GM19351 (cell line): ENCODE results near the gene KCNH5.

Source experiments
- ATAC-seq: cut with Tn5 transposase; IDR thresholded peaks from one replicate; pipeline ENCODE4 v1.9.1; 2021; ENCODE audit warnings: mild to moderate bottlenecking, moderate library complexity; ENCODE audit not compliant: unreplicated experiment

Gene KCNH5, protein sequence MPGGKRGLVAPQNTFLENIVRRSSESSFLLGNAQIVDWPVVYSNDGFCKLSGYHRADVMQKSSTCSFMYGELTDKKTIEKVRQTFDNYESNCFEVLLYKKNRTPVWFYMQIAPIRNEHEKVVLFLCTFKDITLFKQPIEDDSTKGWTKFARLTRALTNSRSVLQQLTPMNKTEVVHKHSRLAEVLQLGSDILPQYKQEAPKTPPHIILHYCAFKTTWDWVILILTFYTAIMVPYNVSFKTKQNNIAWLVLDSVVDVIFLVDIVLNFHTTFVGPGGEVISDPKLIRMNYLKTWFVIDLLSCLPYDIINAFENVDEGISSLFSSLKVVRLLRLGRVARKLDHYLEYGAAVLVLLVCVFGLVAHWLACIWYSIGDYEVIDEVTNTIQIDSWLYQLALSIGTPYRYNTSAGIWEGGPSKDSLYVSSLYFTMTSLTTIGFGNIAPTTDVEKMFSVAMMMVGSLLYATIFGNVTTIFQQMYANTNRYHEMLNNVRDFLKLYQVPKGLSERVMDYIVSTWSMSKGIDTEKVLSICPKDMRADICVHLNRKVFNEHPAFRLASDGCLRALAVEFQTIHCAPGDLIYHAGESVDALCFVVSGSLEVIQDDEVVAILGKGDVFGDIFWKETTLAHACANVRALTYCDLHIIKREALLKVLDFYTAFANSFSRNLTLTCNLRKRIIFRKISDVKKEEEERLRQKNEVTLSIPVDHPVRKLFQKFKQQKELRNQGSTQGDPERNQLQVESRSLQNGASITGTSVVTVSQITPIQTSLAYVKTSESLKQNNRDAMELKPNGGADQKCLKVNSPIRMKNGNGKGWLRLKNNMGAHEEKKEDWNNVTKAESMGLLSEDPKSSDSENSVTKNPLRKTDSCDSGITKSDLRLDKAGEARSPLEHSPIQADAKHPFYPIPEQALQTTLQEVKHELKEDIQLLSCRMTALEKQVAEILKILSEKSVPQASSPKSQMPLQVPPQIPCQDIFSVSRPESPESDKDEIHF

DNA sequence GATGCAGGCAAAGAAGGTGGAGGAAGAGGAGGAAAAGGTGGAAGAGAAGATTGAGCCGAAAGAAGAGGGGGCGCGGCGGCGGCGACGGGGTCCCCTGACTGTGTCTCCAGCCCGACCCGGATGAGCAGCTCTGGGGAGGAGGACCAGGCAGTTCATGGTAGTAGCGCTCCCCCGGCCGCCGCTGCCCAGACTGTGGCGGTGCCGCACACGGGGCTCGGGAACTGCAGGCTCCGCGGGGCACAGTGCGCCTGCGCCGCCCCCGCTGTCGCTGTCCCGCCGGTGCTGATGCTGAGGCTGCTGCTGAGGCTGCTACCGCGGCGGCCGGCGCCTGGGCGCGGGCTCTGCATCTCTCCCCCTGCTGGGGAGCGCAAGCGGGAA, at the start of gene KCNH5:
TSS of gene KCNH5 (minus strand) at position 225 of the 378 bp plus-strand sequence. CDS start 272 bp downstream, outside the sequence.
- ATAC-seq, result peak; percentile 83

DNA sequence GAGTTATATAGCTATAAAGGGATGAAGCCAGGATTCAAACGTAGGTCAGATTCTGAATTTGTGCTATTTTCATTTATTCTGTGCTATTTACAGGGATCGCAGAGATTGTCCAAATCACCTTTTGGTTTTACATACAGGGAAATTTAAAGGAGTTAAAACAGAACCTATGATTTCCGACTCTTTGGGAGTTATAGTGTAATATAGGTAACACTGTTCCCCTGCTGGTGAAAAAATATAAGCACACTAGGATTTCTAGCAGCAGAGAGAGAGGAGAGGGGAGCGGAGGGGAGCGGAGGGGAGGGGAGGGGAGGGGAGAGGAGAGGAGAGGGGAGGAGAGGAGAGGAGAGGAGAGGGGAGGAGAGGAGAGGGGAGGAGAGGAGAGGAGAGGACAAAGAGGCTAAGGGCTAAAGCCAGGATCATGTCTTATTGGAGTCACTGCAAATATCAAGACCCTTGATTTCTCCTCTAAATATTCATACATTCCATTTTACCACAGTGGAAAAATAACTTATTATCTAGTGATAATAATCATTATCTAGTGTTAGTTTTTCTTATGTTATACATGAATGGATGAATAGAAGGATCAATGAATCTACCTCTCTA, 46.2 kb upstream of the KCNH5 start:
- no peak for ATAC-seq

DNA sequence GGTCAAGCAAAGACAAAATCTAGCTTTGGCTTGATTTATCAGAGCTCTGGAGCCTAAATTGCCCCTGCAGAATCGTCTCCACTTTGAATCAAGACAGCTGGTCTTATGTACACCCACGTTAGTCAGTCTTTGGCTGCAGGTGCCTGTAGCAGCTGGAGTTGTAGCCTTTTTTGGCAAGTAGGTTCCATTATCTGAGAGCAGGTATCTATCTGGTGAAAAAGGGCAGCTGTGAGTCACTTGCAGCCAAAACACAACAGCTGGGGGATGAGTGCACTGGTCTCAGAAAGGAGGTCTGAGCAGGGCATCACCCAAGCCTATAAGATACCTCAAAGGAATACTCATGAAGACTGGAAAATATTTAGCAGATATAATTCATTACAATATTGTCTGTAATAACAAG, 43.6 kb upstream of the KCNH5 start:
- ATAC-seq, result no peak

DNA sequence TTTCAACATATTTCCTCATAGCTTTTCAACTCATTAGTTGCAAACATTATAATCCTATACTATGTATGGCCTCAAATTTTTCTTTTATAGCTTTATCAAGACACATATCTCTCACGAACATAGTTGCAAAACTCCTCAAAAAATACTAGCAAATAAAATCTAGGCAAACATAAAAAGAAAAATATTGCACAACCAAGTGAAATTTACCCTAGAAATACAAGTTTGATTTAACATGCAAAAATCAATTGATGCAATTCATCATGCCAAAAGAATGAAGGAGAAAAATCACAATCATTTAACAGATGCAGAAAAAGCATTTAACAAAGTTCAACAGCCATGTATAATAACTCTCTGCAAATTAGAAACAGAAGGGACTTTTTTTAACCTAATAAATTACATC, 33.3 kb upstream of the KCNH5 start:
- no peak for ATAC-seq

DNA sequence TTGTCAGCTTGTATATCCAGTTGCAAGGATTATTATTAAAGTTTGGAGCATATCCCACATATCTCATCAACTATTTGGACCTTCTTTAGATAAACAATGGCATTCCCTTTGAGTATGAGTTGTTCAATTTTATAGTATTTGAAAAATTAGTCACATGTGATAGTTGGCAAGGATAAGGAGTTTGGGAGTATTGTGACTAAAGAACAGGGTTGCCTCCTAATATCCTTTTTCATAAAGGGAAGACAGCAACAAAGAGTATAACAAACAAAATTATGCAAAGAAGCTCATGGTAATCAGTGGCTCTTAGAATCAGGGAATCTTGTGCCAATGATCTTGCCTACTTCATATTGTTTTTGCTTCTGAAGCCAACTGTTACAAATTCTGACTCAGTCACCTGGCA, 31.2 kb upstream of the KCNH5 start:
- ATAC-seq, result no peak

DNA sequence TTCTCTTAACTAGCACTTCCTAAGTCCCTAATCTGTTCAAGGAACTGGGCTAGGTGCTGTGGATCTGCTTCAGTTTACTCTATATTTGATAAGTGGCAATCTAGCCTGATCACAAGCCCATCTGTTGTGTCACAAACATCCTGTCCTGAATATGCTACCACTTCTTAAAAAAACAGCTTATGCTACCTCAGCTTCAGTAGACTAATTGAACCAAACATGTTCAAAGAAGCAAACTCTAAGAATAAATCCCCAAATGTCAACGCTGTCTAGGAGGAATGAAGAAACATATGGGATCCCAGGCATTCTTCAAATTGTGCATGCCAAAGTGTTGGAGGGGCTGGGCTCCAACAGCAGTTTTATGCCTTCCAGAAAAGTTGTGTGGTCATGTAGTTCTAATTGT, 10.4 kb upstream of the KCNH5 start:
- no peak for ATAC-seq

DNA sequence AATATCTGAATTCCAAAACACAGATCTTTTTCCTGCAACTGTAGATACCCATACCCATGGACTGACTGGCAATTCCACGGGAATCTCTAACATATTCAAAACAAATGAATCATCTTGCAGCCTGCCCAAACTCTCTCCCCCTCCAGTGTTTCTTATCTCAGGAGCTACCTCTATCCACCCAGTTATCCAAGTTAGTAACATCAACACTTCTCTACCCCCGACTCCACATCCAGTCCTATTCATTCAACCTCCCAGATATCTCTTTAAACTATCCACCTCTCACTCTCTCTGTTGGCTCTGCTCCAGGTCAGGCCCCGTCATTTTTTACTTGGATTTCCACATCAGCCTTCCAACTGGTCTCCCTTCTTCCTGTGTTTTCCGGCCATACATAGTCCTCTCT, 6.7 kb upstream of the KCNH5 start:
- ATAC-seq, result no peak

DNA sequence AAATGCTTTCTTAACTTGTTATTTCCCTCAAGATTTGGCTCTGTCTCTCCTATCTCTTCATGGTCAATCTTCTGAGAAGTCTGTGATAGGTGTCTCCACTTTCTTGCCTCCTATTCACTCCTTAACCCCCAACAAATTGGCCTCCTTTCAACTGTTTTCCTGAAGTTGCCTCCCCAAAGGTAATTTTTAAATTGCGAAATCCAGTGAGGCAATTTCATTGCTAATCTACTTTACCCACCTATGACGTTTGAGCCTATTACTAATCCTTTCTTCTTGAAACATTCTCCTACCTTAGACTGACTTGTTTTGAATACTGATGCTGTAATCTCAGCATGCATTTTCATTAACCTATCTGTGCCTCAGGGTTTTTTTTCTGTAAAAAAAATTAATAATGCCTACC, 6.0 kb upstream of the KCNH5 start:
- no peak for ATAC-seq

DNA sequence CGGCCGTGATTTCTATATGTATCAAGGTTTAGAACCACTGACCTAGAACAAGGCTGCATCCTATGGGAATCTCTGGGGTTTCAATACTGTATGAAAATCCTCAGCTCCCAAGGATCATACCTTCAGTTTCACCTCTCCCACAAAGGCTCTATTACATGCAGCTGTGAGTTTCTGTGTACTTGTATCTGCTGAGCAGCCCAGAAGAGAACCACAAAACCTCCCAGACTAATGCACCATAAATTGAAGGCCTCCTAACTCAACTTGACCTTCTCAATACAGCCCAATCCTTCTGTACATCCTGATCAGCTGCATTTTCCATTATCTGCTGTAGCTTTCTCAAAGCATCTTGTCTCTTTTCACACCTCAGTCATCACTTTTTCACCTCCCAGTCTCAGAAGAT, 5.4 kb upstream of the KCNH5 start:
- ATAC-seq, result no peak

DNA sequence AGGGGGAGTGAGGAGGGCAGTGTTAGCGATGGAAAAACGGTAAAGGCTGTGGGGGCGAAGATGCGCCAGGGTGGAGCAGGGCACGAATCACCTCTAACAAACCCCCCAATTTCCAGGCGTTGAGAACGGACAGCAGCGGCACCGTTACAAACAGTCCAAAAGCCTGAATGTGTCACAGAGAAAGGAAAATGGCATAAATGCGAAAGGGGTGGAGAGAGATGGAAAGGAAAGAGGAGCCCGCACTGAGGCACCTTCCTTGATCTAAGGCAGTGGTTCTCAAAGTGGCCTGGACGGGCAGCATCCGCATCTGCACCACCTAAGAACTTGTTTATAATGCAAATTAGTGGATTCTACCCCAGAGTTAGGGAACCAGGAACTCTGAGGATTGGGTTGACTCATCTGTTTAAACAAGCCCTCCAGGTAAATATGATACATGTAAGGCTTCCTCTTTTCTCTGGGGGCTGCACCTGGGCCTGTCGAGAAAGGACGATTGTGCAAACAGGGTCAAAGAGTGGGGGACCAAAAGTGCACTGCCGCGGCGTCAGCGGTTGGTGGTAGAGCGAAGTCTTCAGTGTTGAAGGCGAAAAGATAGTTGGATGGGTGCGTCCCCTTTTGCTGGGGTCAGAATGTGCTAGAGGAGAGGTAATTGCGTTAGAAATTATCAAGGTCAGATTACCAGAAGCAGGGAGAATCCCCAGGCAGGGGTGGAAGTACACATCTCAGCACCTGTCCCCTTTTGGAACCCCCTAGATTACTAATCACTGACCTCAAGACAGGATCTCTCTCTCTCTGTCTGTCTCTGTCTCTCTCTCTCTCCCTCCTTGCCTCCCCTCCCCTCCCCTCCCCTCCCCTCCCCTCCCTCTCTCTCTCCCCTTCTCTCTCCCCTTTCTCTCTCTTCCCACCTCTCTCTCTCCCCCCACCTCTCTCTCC, 1.3 kb upstream of the KCNH5 start:
- no peak for ATAC-seq

DNA sequence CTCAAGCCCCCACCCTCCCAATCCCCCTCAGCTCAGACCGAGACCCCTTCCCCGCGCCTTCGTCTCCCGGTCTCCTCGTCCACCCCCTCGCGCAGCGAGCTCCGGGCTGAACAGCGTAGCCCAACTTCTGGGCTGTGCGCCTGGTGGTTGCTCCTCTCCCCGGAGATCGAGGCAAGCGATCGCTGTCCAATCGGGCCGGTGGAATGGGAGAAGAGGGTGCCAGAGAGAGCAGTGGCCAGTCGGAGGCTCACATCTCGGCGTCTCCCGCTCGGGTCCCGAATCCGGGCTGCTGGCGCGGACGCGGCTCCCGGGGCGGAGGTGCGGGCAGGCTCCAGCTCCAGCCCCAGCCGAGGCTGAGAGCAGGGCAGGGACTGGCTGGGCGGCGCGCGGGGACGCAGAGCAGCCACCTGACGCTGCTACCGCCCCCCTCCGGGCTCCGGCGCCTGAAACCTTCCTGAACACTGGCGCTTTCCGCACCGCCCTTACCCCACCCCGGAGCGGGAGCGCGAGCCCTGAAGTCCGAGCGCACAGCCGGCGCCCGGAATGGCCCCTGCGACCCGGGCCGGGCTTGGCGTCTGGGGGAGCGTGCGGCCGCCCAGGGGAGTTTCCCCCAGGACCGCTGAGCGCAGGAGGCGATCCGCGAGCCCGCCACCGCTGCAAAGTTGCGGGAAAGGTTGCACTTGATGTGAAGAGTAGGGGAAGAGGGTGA, 508 bp upstream of the KCNH5 start:
- ATAC-seq, result peak; percentile 37

DNA sequence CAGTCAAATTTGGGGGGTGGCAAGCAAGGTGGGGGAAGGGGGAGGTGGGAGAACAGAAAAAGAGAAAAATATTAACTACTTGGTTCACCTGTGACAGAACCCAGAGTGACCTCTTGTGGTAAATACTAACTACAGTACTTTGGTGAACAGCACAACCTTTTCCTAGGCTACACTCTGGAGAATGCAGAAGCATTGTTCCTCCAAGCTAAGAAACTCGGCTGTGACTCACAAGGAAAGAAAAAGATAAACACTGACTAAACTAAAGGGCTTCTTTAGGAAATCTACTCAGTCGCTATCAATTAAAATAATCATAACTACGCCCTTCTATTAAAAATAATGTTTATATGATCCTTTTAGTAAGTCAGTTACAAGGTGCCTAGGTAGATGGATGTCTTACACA, 5.4 kb downstream of the KCNH5 start:
- ATAC-seq, result no peak

DNA sequence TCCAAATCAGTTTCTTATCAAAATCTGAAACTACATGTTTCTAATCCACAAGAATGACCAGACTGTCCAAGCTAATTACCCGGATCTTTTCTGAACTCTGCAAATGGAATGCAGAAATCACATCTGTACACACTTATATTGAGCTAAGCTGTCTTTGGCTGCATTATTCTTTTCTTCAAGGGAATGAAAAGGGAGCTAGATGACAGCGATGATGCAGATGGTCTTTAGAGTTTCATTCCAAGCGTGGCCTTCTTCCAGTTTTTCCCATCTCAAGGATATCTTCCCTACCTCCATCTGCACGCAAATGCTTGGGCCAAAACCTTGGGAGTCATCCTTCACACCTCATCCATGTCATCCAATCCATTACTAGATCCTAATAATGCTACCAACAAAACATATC, 12.6 kb downstream of the KCNH5 start:
- ATAC-seq, result no peak

DNA sequence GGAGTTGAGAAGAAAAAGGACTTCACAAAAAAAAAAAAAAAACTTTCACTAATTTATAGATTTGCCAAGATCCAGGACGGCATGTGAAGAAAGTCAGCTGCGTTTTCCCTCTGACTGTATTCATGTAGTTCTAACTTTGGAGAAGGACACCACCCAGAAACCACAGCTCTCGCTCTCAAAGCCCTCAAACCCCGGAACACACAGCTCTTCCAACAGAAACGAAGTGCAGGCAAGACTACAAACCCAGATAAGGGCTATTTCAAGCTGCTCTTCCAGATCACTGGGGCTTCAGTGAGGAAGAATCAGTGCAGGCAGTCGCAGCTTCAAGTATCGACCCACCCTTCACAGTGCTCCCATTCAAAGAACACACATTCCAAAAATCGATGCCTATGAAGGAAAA, 13.2 kb downstream of the KCNH5 start:
- no peak for ATAC-seq

DNA sequence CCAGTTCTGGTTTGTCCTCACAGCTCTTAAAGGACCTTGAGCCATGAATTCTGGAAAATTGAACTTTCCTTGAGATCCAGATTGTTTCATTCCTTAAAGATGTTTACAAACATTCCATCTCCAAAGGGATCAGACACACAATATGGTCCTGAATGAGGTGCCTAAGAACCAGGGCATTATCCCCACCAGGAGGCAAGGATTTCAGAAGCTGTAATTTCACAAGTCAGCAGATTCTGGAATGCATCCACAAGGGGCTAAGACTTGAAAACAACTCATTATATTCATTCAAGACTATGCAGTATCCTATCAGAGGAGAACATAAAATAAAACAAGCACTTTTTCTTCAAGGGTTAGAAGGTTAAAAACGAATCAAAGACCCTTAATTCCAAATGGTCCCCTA, 15.1 kb downstream of the KCNH5 start:
- no peak for ATAC-seq

DNA sequence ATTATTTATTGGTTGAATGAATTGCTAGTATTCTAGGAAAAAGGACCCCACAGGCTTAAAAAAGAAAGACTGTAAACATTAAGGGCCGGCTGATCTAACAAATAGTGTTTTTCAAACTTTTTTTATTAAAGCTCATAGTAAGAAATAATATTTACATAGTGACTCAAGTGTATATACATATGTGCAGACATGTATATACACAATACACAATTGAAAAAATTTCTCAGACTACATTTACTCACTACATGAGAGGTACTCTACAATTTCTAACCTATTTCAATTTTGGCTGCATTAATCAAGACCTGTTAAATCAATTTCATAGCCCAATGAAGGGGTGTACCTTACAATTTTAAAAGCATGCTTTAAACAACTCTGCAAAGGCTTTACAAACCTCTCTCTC, 17.5 kb downstream of the KCNH5 start:
- ATAC-seq, result no peak

DNA sequence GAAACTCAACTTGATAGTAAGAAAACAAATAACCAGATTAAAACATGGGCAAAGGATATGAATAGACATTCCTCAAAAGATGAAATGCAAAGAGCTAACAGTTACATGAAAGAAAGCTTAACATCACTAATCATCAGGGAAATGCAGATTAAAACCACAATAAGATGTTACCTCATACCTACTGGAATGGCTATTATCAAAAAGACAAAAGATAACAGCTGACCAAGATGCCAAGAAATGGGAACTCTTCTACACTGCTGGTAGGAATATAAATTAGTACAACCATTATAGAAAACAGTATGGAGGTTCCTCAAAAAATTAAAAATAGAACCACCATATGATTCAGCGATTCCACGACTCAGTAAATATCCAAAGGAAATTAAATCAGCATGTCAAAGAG, 18.8 kb downstream of the KCNH5 start:
- no peak for ATAC-seq

DNA sequence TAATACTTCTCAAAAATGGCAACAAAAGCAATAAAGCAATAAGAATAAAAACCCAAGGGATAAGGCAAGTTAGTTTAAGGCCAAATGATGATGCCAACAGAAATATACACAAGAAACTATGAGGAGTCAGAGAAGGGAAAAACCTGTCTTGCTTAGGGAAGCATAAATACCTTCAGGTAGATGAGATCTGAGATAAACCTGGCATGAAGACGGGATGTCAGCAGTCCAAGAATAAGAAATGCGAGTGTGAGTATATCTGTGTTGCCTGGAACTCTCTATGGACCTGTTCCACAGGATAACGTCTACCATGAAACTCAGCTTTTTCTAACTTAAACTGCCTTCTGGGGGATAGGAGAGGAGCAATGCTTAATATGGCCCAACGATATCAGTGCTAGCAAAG, 30.6 kb downstream of the KCNH5 start:
- no peak for ATAC-seq

DNA sequence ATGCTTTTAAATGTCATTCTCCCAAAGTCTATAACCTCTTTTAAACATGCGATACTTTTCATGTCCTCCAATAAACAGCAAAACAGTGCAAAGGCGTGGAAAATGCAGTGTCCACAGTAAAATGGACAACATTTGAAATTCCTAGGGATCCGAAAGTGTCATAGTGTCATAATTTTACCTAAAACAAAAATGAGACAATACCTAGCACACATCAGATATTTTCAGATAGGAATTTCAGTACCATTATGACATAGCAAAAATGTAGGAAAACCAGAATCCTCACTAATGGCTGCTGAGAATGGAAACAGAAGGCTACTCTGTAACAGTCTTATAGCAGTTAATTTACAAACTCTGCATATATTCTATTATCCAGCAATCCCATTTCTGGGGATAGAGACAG, 33.1 kb downstream of the KCNH5 start:
- ATAC-seq, result no peak

DNA sequence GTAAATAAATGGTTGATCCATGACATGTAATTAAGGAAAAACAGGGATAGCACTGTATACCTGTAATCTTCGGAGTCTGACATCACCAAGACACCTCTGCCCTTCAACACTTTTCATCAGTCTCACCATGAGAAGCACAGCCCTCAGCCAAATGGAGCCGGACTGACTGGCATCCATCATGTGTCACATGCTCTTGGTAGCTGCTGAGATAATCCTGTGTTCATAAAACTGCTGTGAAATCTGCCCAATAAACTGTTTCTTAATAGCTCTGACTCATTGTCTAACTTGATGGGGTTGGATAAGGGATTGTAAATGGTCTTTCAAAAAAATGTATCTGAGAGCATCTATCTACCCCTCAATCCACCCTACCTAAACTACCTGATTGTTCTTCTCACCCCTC, 33.6 kb downstream of the KCNH5 start:
- no peak for ATAC-seq
